Upper lobe of left lung (tissue), 4 donors: ENCODE results near the gene C1QL4.
A peak's percentile ranks its signal among the peaks of the same experiment; 100 is the strongest.

Experiments used
- CTCF ChIP-seq, 6 experiments: fragments of 450-650 bp in 4 of 6; fragments of 200-600 bp in 2 of 6; sonication (generic) in 2 of 6; IDR thresholded peaks; one replicate each; pipeline ENCODE4 v1.5.1; 2016 to 2019; ENCODE audit warnings: antibody characterized with exemption in 6 of 6
- EP300 ChIP-seq, 4 donors: sonication (generic); formaldehyde crosslinking; IDR thresholded peaks; one replicate each; pipeline ENCODE4 v1.5.1; 2017; ENCODE audit warnings: antibody characterized with exemption in 4 of 4, control low read depth in 2 of 4
- POLR2A ChIP-seq, 4 donors: fragments of 450-650 bp; IDR thresholded peaks; one replicate each; pipeline ENCODE4 v1.5.1; 2016 to 2017; ENCODE audit warnings: antibody characterized with exemption in 4 of 4, mild to moderate bottlenecking in 2 of 4
- POLR2AphosphoS5 ChIP-seq, 2 donors: sonication (generic); formaldehyde crosslinking; IDR thresholded peaks; one replicate each; pipeline ENCODE4 v1.5.1; 2017; ENCODE audit warnings: antibody characterized with exemption in 2 of 2

- TF ChIP-seq CTCF (IDR thresholded peaks at IDR 0.05) (peak; percentile 58 to 80 (median 68)), POLR2A (IDR thresholded peaks at IDR 0.05) (no peak), POLR2AphosphoS5 (IDR thresholded peaks at IDR 0.05) (no peak), EP300 (IDR thresholded peaks at IDR 0.05) (no peak)
Observed at GRCh38 chr12:49296034-49296835, 40.8 kb downstream of the C1QL4 start.
